ENCODE results near the gene KAT6B.

KAT6B gene

GRCh38 chr10:75071756-75072155 is 245.4 kb downstream of the KAT6B start:
- H3K4me1 ChIP-seq: peaks cover 10% of the 10 kb centered on the region
- H3K9ac ChIP-seq: no peak overlapping the region
- no peaks in the 10 kb centered on the region for H3K27me3 ChIP-seq (ENCODE audit: control insufficient read depth, insufficient read depth, low read length)
- no peak overlapping the region for H3K4me3 ChIP-seq (ENCODE audit: low read depth, low read length)
- H3K9me3 ChIP-seq (ENCODE audit: control insufficient read depth, low read length): no peaks in the 10 kb centered on the region
- no peaks in the 10 kb centered on the region for H3K36me3 ChIP-seq (ENCODE audit: control insufficient read depth, insufficient read depth, low read length)
- H3K27ac ChIP-seq: no peak overlapping the region
- H3K4me2 ChIP-seq (ENCODE audit: low read length): no peak overlapping the region
- no peak overlapping the region for H2AFZ ChIP-seq
- no peaks in the 10 kb centered on the region for H3K79me2 ChIP-seq
- TF ChIP-seq, protein P1, sequence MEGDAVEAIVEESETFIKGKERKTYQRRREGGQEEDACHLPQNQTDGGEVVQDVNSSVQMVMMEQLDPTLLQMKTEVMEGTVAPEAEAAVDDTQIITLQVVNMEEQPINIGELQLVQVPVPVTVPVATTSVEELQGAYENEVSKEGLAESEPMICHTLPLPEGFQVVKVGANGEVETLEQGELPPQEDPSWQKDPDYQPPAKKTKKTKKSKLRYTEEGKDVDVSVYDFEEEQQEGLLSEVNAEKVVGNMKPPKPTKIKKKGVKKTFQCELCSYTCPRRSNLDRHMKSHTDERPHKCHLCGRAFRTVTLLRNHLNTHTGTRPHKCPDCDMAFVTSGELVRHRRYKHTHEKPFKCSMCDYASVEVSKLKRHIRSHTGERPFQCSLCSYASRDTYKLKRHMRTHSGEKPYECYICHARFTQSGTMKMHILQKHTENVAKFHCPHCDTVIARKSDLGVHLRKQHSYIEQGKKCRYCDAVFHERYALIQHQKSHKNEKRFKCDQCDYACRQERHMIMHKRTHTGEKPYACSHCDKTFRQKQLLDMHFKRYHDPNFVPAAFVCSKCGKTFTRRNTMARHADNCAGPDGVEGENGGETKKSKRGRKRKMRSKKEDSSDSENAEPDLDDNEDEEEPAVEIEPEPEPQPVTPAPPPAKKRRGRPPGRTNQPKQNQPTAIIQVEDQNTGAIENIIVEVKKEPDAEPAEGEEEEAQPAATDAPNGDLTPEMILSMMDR (IDR thresholded peaks at IDR 0.05): no peak

DNA sequence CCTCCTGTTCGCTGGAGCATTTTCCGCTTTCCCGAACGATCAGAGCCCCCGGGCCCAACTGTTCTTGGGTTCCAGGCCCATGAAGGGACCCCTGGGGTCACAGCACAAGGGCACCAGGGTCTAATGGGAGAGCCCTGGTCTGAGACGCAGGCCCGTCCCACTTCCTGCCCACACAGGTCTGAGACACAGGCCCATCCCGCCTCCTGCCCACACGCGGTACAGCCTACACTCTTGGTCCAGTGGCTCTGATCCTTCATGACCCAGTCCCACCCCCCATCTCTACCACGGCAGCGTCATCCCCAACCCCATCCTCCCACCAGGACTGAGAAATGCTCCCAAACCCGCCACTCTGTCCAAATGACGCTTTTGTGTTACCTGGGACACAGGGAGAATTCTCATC is 246.3 kb downstream of the KAT6B start:
- no peak overlapping the region for H2AFZ ChIP-seq
- H3K9me3 ChIP-seq (ENCODE audit: control insufficient read depth, low read length): no peaks in the 10 kb centered on the region
- no peak overlapping the region for H3K27ac ChIP-seq
- H3K4me2 ChIP-seq (ENCODE audit: low read length): no peak overlapping the region
- no peaks in the 10 kb centered on the region for H3K27me3 ChIP-seq (ENCODE audit: control insufficient read depth, insufficient read depth, low read length)
- no peaks in the 10 kb centered on the region for H3K36me3 ChIP-seq (ENCODE audit: control insufficient read depth, insufficient read depth, low read length)
- no peak overlapping the region for H3K4me3 ChIP-seq (ENCODE audit: low read depth, low read length)
- H3K79me2 ChIP-seq: no peaks in the 10 kb centered on the region
- TF ChIP-seq, protein P1 (IDR thresholded peaks at IDR 0.05): no peak
- no peak overlapping the region for H3K9ac ChIP-seq
- peaks cover 10% of the 10 kb centered on the region for H3K4me1 ChIP-seq

GRCh38 chr10:75073442-75073841 is 247.0 kb downstream of the KAT6B start:
- Histone ChIP-seq H3K27me3 (ENCODE audit: control insufficient read depth, insufficient read depth, low read length) (no peaks in the 10 kb centered on the region), H3K4me3 (ENCODE audit: low read depth, low read length) (no peak overlapping the region), H3K27ac (no peak overlapping the region), H3K4me2 (ENCODE audit: low read length) (no peak overlapping the region), H3K79me2 (no peaks in the 10 kb centered on the region), H3K9me3 (ENCODE audit: control insufficient read depth, low read length) (no peaks in the 10 kb centered on the region), H3K4me1 (peaks cover 10% of the 10 kb centered on the region), H3K9ac (no peak overlapping the region), H2AFZ (no peak overlapping the region), H3K36me3 (ENCODE audit: control insufficient read depth, insufficient read depth, low read length) (no peaks in the 10 kb centered on the region)
- TF ChIP-seq, protein P1 (IDR thresholded peaks at IDR 0.05): no peak

GRCh38 chr10:75074711-75075445 is 248.5 kb downstream of the KAT6B start:
- Histone ChIP-seq H3K27ac (peak overlapping the region; percentile 26), H3K4me2 (ENCODE audit: low read length) (no peak overlapping the region), H3K79me2 (no peaks in the 10 kb centered on the region), H3K27me3 (ENCODE audit: control insufficient read depth, insufficient read depth, low read length) (no peaks in the 10 kb centered on the region), H3K4me3 (ENCODE audit: low read depth, low read length) (no peak overlapping the region), H3K9me3 (ENCODE audit: control insufficient read depth, low read length) (no peaks in the 10 kb centered on the region), H3K36me3 (ENCODE audit: control insufficient read depth, insufficient read depth, low read length) (no peaks in the 10 kb centered on the region), H2AFZ (peak overlapping the region; percentile 79), H3K9ac (no peak overlapping the region), H3K4me1 (peaks cover 17% of the 10 kb centered on the region)
- TF ChIP-seq, protein P1 (IDR thresholded peaks at IDR 0.05): no peak

DNA sequence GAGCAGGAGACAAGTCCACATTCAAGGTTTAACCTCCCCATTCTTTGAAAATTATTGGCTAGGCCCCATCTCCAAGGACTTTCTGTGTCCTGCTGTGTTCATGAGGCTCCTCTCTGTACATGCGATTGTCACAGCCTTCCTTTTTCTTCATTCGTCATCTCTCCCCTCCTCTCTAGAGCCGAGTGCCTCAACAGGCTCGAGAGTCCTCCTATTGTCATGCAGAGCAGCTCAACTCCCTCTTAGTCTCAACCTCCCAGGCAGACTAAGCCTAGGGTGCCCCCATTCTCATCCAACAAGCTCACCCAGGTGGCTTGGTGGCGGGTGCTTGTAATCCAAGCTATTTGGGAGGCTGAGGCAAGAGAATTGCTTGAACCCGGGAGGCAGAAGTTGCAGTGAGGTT is 249.9 kb downstream of the KAT6B start:
- Histone ChIP-seq H3K9ac (no peak overlapping the region), H3K4me1 (peaks cover 19% of the 10 kb centered on the region), H2AFZ (peak overlapping the region; percentile 33), H3K79me2 (no peaks in the 10 kb centered on the region), H3K27me3 (ENCODE audit: control insufficient read depth, insufficient read depth, low read length) (no peaks in the 10 kb centered on the region), H3K4me3 (ENCODE audit: low read depth, low read length) (no peak overlapping the region), H3K9me3 (ENCODE audit: control insufficient read depth, low read length) (no peaks in the 10 kb centered on the region), H3K36me3 (ENCODE audit: control insufficient read depth, insufficient read depth, low read length) (no peaks in the 10 kb centered on the region), H3K4me2 (ENCODE audit: low read length) (no peak overlapping the region), H3K27ac (no peak overlapping the region)
- TF ChIP-seq, protein P1 (IDR thresholded peaks at IDR 0.05): no peak

Data from parathyroid adenoma (tissue), 2 donors.